Dedifferentiated amniotic fluid mesenchymal stem cell (primary cell): ENCODE results near the gene NAA30.

Experiments used
- DNase-seq: peaks from one replicate; pipeline ENCODE4 v3.0.0-alpha.2; 2016; ENCODE audit errors: extremely low spot score

NAA30 gene

GRCh38 chr14:57392830-57393229, 2.4 kb downstream of the NAA30 start:
- DNase-seq = no peak

GRCh38 chr14:57400556-57401494, 10.4 kb downstream of the NAA30 start:
- DNase-seq = no peak

- DNase-seq = no peak
Measured at GRCh38 chr14:57401501-57401900, 11.1 kb downstream of the NAA30 start.

- no peak for DNase-seq
Measured at GRCh38 chr14:57402173-57402852, 11.9 kb downstream of the NAA30 start.

GRCh38 chr14:57403521-57403864, 13.1 kb downstream of the NAA30 start:
- DNase-seq = no peak

GRCh38 chr14:57405562-57405961, 15.2 kb downstream of the NAA30 start:
- no peak for DNase-seq

- DNase-seq = no peak
Measured at GRCh38 chr14:57408037-57408436, 17.7 kb downstream of the NAA30 start.

- no peak for DNase-seq
Measured at GRCh38 chr14:57408634-57409033, 18.2 kb downstream of the NAA30 start.

GRCh38 chr14:57412341-57412740, 22.0 kb downstream of the NAA30 start:
- no peak for DNase-seq

- no peak for DNase-seq
Measured at GRCh38 chr14:57413849-57414248, 23.5 kb downstream of the NAA30 start.

- no peak for DNase-seq
Measured at GRCh38 chr14:57417228-57417627, 26.8 kb downstream of the NAA30 start.

- DNase-seq = no peak
Measured at GRCh38 chr14:57418999-57419398, 28.6 kb downstream of the NAA30 start.

- DNase-seq = no peak
Measured at GRCh38 chr14:57420033-57420432, 29.6 kb downstream of the NAA30 start.

- DNase-seq = no peak
Measured at GRCh38 chr14:57420986-57421385, 30.6 kb downstream of the NAA30 start.

- no peak for DNase-seq
Measured at GRCh38 chr14:57435923-57436322, 45.5 kb downstream of the NAA30 start.

GRCh38 chr14:57461777-57462320, 71.5 kb downstream of the NAA30 start:
- DNase-seq = no peak

- no peak for DNase-seq
Measured at GRCh38 chr14:57462551-57462950, 72.2 kb downstream of the NAA30 start.

- no peak for DNase-seq
Measured at GRCh38 chr14:57464008-57464730, 73.8 kb downstream of the NAA30 start.
